Measurements from ENCODE around the gene DYNC1I1. TPM values are rescaled to one million over a fixed set of nuclear protein-coding genes. Genes with fewer than 3 reads are reported as not detected.

DYNC1I1 gene
- not detected for total RNA-seq

DNA sequence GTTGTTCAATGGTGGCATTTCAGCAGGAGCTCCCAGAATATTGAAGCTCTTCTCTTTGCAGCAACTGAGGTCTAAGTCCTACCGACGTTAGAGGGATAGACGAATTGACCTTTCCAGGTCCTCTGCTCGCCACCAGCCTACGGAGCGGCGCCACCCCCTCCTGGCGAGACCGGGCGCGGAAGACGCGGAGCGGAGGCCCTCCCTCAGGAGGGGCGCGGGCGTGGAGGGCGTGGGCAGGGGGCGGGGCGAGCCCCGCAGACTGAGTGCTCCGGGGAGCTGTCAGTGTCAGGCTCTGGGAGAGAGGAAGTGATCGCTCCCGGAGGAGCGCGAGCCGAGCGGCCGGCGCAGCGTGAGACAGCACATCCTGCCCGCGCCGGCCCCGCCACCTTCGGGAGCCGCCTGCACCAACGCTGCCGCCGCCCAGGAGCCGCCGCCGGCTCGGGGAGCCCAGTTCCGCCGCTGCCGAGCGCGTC, at the start of gene DYNC1I1:
TSS of gene DYNC1I1 (plus strand) at position 257 of the 473 bp plus-strand sequence. CDS start 32,176 bp downstream, outside the sequence.
- CTCF ChIA-PET, result no interaction called here
- POLR2A ChIA-PET, result no interaction called here

DNA sequence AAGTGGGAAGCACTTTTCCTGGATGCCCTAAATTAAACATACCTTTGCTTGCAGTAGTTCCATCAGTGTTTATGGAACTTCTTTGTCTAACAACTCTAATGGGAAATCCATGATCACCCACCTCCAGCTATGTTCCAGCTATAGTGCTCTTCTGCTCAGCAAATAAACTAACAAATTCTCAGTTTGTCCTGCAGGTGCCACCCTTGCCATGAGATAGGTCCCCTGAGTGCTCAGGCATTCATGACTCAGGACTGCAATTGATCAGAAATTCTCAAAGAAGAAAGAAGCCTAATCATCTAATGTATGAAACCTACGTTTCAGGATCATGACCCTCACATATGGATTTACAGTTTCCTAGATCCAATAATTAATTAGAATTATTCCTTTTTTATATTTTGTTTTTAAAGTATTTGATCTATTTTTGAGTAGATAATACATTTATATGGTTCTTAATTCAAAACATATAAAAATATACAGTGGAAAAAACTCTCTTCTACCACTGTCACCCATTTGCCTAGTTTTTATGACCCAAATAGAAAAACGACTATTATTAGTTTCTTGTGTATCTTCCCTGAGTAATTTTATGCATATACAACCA, 48.7 kb upstream of the DYNC1I1 start:
- POLR2A ChIA-PET, result no interaction called here
- CTCF ChIA-PET, result no interaction called here

DNA sequence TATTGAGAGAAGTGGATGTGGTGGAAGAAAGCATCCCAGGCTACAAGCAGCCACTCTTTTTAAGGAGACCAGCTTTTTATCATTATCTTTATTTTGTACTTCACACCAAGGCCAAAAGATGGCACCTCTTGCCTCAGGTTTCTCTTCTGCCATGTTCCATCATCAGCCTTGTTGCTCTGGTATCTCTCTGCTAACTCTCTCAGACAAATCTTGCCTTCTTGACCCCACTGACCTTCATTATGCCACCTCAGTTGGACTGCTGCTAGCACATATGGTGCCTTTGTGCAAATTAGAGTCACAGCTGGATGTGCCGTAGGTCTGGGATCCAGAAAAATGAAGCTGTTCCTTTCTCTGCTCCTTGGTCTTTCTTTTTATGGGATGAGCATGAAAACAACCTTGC, 47.1 kb upstream of the DYNC1I1 start:
- ChIA-PET POLR2A (no interaction called here), CTCF (no interaction called here)

DNA sequence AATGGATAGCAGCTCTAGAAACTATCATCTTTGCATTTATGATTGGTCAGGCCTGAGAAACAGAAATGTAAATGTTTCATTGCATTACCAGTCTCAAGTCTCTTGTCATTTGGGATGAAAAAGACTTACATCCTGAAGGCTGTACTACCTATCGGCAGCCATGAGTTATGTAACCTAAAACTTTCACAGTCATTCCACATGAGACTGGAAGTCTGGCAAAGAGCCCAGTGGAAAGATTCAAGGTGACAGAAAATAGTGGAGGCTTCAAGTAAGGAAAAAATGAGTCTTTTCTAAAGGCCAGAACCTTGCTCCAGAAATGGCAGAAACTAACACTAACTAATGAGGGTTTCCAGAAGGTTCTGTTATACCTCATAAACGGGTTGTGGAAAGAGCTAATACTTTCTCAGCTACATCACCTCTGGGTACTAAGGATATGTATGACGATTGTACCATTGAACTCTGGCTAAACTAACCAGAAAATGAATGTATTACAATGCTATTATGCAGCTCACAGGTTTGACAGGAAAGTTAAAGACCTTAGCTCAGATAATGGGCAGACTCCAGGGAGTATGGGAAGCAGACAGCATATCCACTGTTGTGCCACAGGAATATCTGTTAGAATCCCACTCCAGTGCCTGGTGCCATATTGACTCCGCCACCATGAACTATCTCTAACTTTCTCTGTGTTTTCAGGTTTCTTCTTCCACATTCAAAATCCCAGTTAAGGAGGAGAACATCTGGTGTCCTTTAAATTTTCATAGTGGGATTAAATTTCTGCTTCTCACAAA, 41.7 kb upstream of the DYNC1I1 start:
- POLR2A ChIA-PET, result no interaction called here
- CTCF ChIA-PET, result no interaction called here

DNA sequence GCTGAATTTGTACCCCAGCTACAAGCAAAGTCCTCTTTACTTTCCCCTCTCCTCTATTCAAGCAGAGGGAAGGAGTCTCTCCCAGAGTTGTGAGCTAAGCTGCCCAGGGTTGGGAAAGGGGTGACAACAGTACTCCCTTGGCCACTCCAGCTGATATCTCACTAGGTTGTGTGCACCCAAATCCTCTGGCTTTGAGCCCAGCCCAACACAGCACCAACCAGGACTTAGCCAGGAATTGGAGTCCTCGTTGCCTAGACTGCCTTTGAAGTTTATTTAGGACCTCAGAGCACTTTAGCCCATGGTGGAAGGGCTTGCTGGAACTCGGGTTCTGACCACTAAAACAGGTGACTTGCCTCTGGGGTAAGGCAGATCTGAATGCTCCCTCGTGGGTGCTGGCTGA, 35.7 kb upstream of the DYNC1I1 start:
- CTCF ChIA-PET, result no interaction called here
- POLR2A ChIA-PET, result no interaction called here

DNA sequence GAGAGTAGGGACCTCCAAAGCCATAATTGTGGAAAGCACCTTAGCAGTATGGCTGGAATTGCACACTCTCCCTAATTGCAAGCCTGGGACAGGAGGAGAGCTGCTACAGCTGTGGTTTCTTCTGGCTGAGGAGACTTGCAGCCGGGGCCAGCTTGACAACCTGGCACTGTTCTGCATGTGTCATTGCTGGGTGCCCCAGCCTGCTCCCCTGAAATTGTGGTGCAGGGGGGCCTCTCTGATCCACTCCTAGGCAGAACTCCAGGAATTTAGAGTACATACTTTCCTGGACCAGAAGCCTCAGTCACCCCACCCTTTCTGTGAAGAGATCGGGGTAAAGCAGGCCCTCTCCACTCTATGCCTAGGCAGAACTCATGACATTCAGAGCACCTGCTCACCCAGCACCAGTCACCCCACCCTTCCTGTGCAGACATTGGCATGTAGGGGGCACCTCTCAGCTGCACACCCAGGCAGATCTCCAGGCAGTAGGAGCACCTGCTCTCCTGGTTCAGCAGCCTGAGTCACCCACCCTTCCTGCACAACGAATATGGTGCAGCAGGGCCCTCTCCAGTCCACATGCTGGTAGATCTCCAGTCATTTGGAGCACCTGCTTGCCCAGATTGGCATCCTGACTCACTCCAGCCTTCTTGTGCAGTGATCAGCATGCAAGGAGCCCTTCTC, 34.4 kb upstream of the DYNC1I1 start:
- ChIA-PET POLR2A (no interaction called here), CTCF (no interaction called here)

DNA sequence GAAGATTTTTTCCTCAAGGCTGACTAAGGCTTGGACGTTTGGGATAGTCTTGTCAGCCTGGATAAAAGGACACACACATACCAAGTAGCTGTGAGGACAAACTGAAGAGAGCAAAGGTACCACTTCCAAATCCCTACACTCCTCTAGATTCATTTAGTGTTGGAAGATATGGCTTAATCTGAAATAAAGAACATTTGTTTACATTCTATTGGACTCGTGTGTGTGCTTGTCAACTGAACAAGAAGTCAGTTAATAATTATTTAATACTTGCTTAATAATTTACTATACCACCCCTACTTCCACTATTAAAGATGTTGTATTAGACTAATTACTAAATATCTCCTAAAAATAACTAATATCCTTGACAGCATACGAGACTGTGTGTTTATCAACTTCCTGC, 23.3 kb upstream of the DYNC1I1 start:
- ChIA-PET CTCF (no interaction called here), POLR2A (no interaction called here)

DNA sequence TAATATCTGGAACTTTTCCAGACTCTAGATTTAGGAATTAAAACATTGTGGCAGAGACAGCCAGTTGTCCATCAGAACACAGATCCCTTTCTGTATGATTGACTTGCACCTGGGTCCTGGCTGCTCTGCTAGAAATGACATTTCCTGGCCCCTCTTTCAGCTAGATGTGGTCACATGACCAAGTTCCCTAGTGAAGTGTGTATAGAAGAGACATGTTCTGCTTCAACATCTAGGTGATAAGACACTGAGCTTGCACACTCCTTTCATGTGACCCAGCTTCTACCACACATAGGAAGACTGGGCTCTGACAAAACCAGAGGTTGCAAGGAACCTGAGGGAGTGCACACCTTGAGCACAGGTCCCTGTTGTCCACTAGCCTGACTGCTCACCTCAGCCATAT, 22.8 kb upstream of the DYNC1I1 start:
- ChIA-PET CTCF (no interaction called here), POLR2A (no interaction called here)

DNA sequence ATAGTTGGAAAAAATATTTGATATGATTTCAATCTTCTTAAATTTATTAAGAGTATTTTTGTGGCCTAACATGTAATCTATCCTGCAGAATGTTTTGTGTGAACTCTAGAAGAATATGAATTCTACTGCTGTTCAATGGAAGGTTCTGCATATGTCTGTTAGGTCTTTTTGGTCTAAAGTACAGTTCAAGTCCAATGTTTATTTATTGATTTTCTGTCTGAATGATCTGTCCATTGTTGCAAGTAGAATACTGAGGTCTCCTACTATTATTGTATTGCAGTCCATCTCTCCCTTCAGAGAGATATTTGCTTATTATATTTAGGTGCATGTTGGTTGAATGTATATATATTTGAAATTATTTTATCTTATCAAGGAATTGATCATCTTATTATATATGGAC, 18.9 kb upstream of the DYNC1I1 start:
- POLR2A ChIA-PET, result no interaction called here
- CTCF ChIA-PET, result no interaction called here

DNA sequence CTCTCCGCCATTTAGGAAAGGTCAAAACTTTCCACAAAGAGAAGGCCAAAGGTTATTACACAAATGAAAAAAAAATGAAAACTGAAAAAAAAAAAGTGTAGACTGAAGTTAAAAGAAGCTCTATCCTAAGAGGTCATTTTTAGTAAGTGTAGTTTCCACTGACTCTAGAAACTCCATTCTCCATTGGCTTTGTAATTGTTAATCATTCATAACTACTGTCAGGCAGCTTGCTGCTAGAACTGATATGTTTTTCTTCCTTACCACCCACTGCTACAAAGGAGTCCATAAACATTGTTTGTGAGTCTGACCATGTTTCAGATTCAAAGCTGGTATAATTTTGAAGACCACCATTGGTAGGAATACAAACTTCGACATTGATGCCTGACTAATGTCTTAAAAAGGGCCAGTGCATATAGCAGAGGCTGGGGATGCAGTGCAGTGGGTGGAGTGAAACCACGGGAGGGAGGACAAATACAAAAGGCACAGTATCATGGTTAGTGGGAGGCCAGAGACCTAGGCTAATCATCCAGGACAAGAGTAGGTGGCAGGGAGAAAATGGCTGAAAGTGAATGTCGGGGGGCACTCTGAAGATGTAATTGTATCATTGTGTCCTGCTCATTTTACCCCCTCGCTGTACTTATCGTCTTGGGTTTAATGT, 16.9 kb upstream of the DYNC1I1 start:
- POLR2A ChIA-PET, result no interaction called here
- CTCF ChIA-PET, result no interaction called here

DNA sequence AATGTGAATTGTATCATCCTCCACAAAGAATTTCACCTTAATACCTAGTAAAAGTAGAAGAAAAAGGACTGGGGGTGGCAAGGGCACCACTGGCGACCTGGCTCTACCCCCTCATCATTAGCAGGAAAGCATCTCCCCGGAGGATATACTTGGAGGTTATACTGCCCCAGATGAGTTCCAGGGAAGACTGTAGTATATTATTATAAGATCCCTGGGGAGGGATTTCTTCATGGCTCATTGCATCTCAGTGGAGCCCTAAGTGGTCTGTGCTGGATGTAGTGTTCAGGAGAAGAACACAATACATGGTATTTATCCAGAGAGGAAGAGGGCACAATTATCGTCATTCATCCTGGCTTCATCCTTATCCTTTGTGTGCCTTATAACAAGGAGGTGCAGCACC, 14.2 kb upstream of the DYNC1I1 start:
- ChIA-PET POLR2A (no interaction called here), CTCF (no interaction called here)

DNA sequence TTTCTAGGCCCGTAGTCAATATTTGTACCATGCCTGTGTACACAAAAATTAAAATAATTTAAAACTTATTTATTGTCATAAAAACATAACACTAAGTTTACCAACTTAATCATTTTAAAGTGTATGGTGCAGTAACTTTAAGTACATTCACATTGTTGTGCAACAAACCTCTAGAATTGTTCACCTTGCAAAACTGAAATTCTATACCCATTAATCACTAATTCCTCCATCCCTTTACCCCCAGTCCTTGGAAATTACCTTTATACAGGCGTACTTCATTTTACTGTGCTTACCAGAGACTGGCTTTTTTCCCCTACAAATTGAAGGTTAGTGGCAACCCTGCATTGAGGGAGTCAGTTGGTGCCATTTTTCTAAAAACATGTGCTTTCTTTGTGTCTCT, 6.3 kb upstream of the DYNC1I1 start:
- ChIA-PET CTCF (no interaction called here), POLR2A (no interaction called here)

DNA sequence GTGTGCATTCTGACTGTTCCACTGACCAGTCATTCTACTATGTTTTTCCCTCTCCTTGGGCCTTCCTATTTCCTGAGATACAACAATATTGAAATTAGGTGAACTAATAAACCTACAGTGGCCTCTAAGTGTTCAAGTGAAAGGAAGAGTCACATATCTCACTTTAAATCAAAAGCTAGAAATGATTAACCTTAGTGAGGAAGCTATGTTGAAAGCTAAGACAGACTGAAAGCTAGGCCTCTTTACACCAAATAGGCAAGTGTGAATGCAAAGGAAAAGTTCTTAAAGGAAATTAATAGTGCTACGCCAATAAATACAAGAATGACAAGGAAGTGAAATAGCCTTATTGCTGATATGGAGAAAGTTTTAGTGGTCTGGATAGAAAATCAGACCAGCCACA, 5.7 kb upstream of the DYNC1I1 start:
- ChIA-PET CTCF (no interaction called here), POLR2A (no interaction called here)

DNA sequence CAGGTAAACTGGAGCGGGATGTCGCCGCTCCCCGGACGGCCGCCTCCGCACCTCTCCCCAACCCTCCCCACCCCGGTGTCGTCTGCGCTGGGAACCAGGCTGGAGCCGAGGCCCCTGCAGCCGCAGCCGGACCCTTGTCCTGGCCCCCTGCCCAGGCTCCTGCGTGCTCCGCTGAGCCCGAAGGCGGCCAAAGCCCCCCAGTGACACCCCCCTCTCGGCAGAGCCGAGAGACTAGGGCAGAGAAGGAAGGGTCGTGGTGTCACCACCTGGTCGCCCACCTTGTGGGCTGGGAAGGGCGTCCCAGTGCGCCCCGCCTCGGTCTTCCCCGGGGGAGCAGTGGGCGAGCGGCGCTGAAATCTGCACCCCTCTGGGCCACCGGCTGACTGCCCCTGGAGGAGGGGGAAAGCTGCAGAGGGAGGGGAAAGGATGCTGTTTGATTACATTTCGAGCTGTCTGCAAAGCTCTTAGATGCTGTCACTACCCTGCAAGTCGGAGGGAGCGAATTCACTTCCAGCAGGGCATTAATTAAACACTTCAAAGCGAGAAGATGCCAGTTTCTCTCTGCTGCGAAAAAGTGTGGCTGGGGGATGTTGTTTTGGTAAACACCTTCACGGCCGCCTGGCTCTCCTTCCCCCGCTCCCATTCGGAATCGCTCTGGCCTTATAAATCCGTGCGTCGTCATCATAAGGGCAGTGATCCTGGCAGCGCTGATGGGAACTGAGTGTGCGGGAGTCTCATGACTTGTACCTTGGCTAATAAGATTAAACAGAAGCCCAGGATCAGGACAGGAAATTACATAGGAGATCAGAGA, 622 bp downstream of the DYNC1I1 start:
- ChIA-PET CTCF (no interaction called here), POLR2A (no interaction called here)

DNA sequence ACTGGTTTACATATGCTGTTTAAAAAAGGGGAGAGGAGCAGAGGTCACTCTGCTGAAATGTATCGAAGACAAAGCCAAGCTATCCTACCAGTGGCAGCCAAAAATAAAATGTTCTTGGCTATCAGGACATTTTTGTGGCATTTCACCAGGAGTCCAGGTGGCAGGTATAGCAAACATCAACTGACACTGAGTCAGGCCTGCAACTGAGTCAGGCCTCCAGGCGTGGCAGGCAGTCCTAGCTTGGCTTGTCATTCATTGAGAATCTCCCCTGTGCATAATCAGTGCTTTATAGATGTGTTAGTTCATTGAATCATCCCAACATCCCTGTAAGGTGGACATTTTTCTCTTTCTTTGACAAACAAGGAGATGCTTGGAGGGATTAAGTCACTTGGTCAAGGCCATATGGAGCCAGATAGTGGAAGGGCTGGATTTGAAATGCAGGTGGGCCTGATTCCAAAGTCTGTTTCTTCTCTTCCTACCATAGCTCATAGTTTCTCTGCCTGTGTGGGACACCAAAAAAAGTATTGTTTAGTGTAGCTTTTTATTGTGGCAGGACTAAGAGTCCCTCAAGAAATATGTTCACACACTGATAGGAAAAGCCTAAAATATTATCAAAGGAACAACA, 4.3 kb downstream of the DYNC1I1 start:
- POLR2A ChIA-PET, result no interaction called here
- CTCF ChIA-PET, result no interaction called here

DNA sequence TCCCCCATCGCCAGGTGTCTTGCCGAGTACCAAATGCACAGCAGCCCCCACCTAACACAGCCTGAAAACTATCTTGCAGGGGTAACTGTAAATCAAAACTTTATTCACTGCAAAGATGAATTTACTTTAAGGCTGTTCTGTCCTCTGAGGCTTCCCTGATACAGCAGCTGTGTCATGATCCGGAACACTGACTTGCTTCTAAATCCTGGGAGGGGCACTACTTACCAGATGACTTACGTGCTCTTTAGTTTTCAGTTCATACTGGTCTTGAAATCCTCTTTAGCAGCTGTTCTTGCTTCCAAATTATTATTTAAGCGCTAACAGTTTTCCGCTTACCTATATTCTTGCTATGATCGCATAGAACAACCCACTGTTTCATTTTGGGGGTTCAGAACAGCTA, 4.9 kb downstream of the DYNC1I1 start:
- ChIA-PET POLR2A (no interaction called here), CTCF (no interaction called here)

DNA sequence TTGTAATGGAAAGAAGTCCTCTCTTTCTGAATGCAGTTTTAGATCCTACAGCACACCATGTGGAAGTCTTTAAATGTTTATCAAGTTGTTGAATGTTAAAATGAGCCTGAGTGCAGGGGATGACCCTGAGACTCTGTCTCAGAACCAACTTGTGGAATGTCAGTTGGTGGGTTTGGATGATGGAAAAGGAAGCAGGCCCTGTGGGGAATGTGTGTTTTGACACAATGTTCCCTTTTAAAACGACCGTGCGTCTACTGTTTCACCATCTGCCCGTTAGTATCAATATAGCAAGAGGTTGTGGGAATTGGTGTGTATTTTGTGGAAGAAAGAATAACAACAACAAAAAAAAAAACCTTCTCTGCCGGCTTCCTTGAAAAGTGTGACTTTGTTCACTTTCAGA, 8.3 kb downstream of the DYNC1I1 start:
- ChIA-PET CTCF (no interaction called here), POLR2A (no interaction called here)

DNA sequence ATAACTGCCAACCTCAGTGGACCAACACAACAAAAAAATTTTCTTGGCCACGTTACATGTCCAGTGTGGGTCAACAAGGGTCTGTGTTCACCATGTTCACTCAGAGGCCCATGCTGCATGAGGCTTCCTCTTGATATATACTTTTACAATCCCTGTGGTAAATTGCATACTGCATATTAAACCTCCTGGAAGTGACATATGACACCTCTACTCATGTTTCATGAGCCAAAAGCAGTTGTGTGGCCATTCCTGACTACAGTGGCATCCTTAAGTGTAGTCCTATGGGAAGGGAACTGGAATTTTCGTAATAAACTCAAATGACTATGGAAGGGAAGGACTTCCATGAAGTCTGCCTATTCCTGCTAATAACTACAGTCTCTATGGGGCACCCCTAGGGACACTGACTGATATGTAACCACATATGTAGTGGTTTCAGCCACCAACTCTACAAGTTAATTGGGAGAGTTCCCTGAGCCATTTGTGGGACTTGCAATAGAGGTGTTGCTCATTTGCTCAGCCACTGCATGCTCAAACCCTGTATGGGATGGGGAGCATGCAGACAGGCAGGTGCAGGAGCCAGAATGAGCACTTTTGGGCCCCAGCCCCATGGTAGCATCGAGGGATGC, 9.7 kb downstream of the DYNC1I1 start:
- POLR2A ChIA-PET, result no interaction called here
- CTCF ChIA-PET, result no interaction called here

DNA sequence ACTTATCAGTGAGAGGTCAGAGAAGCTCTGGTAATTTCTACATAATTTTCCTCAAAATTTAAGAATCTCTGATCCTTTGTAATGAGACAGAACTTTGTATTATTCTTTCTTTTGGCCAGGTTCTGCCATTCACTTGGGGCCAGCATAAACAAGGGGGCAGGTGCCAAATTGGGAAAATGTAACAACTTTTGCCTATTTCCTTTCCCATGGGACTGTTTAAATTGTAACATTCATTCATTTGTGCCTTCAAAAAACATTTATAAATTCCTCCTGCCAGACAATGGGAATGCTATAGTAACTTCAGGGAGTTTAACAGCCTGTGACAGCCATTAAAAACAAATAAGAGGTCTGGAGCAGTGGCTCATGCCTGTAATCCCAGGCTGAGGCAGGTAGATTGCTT, 12.4 kb downstream of the DYNC1I1 start:
- ChIA-PET POLR2A (no interaction called here), CTCF (interaction anchor here (1.2 kb wide), 1 partner anchor 10 kb away, joined by 3 read pairs; no protein-coding TSS in a partner anchor)
